ENCODE data around the gene TNN. TPM values are rescaled to one million over a fixed set of nuclear protein-coding genes. Genes with fewer than 3 reads are reported as not detected.
"Not testable (repeated sequence)": the region's sequence is repeated elsewhere in the genome, so short reads cannot be mapped to it uniquely, and the experiment has no call there.

The TNN gene
- total RNA-seq, 1 experiment from 2014 or later = not detected

GRCh38 chr1:175023043-175023921 is 44.4 kb upstream of the TNN start, which contains the start of gene MRPS14:
MRPS14 (minus strand) TSS chr1:175023425; CDS start chr1:175023408, 17 bp downstream.
- Histone ChIP-seq H4K20me1 (ENCODE audit: low read length) (no peaks in the 10 kb centered on the region), H3K27me3 (ENCODE audit: low read length) (no peaks in the 10 kb centered on the region), H3K9me2 (replicated peaks; ENCODE audit: low read length) (no peaks in the 10 kb centered on the region), H3K79me2 (ENCODE audit: low read length) (peaks cover 25% of the 10 kb centered on the region), H3K27ac (ENCODE audit: low read length) (peak within 1 kb of the TSS; percentile 45; the same call in 1 of the 2 replicates), H3K4me2 (ENCODE audit: low read length) (peak within 1 kb of the TSS; percentile 81), H3K4me3 (ENCODE audit: low read length) (peak within 1 kb of the TSS; percentile 97), H2AFZ (ENCODE audit: low read length) (peak within 1 kb of the TSS; percentile 100), H3K9ac (ENCODE audit: low read length) (peak within 1 kb of the TSS; percentile 93), H3K9me3 (ENCODE audit: low read length) (no peaks in the 10 kb centered on the region), H3F3A (ENCODE audit: low read length, unreplicated experiment) (no peaks in the 10 kb centered on the region), H3K4me1 (ENCODE audit: insufficient read depth, low read length) (no peaks in the 10 kb centered on the region), H3K36me3 (ENCODE audit: low read depth, low read length) (no peaks in the 10 kb centered on the region)
- ChIA-PET CTCF (interaction anchor here (0.6 to 1.2 kb wide), 2 partner anchors 24 to 102 kb away, joined by 4 to 7 read pairs; no protein-coding TSS in a partner anchor), POLR2A (ENCODE audit: unreplicated experiment) (interaction anchor here (0.6 to 0.9 kb wide), 6 partner anchors 29 to 938 kb away, joined by 3 to 4 read pairs (median 4); no protein-coding TSS in a partner anchor)
- TSS peak; percentile 88 for BruUV-seq (replicated peaks)
- ATAC-seq (peak; percentile 96), DNase-seq (peak; percentile 94)
- intact Hi-C loops (cut with micrococcal nuclease) = loop anchor here (1.0 kb wide), 1 partner anchor 24 kb away; the partner anchor contains the start of gene CACYBP
- TF ChIP-seq CTCF (conservative IDR thresholded peaks at IDR 0.05; ENCODE audit: low read depth, low read length) (no peak), EZH2phosphoT487 (IDR thresholded peaks at IDR 0.05; ENCODE audit: borderline replicate concordance, low read length) (no peak)

- H4K20me1 ChIP-seq (ENCODE audit: low read length); H3K36me3 ChIP-seq (ENCODE audit: low read depth, low read length); H3K9me2 ChIP-seq (replicated peaks; ENCODE audit: low read length); H3K4me1 ChIP-seq (ENCODE audit: insufficient read depth, low read length); H3K9me3 ChIP-seq (ENCODE audit: low read length); ATAC-seq; DNase-seq; H3K27me3 ChIP-seq (ENCODE audit: low read length); H3F3A ChIP-seq (ENCODE audit: low read length, unreplicated experiment): not testable (repeated sequence)
- Histone ChIP-seq H3K4me3 (ENCODE audit: low read length) (peak overlapping the region; percentile 97), H3K27ac (ENCODE audit: low read length) (peak overlapping the region; percentile 41; the same call in 1 of the 2 replicates), H3K4me2 (ENCODE audit: low read length) (peak overlapping the region; percentile 81), H3K9ac (ENCODE audit: low read length) (peak overlapping the region; percentile 93), H3K79me2 (ENCODE audit: low read length) (peaks cover 25% of the 10 kb centered on the region), H2AFZ (ENCODE audit: low read length) (peak overlapping the region; percentile 100)
- intact Hi-C loops (cut with micrococcal nuclease) = loop anchor here (1.0 kb wide), 1 partner anchor 25 kb away; the partner anchor contains the start of gene CACYBP
- ChIA-PET CTCF (interaction anchor here (1.2 kb wide), 1 partner anchor 101 kb away, joined by 7 read pairs; no protein-coding TSS in a partner anchor), POLR2A (ENCODE audit: unreplicated experiment) (interaction anchor here (0.6 kb wide), 3 partner anchors 28 to 937 kb away, joined by 3 to 4 read pairs (median 3); no protein-coding TSS in a partner anchor)
- BruUV-seq (replicated peaks) = TSS peak; percentile 99
Measured at GRCh38 chr1:175023922-175024242, 43.8 kb upstream of the TNN start.

- Histone ChIP-seq H3K36me3 (ENCODE audit: low read depth, low read length) (no peaks in the 10 kb centered on the region), H3K9me2 (replicated peaks; ENCODE audit: low read length) (no peaks in the 10 kb centered on the region), H3K9me3 (ENCODE audit: low read length) (no peaks in the 10 kb centered on the region), H3K4me1 (ENCODE audit: insufficient read depth, low read length) (peaks cover 8% of the 10 kb centered on the region), H4K20me1 (ENCODE audit: low read length) (no peaks in the 10 kb centered on the region), H3K79me2 (ENCODE audit: low read length) (peaks cover 25% of the 10 kb centered on the region), H2AFZ (ENCODE audit: low read length) (no peak overlapping the region), H3K27me3 (ENCODE audit: low read length) (no peaks in the 10 kb centered on the region), H3K9ac (ENCODE audit: low read length) (no peak overlapping the region), H3K4me3 (ENCODE audit: low read length) (no peak overlapping the region), H3K27ac (ENCODE audit: low read length) (no peak overlapping the region), H3K4me2 (ENCODE audit: low read length) (no peak overlapping the region), H3F3A (ENCODE audit: low read length, unreplicated experiment) (no peaks in the 10 kb centered on the region)
- DNase-seq (no peak), ATAC-seq (no peak)
- POLR2A ChIA-PET (ENCODE audit: unreplicated experiment) = no interaction called here
- intact Hi-C loops (cut with micrococcal nuclease) = loop anchor here (5.0 kb wide), 1 partner anchor 1188 kb away; no protein-coding TSS in a partner anchor
- CTCF ChIA-PET = no interaction called here
- TF ChIP-seq CTCF (conservative IDR thresholded peaks at IDR 0.05; ENCODE audit: low read depth, low read length) (no peak), EZH2phosphoT487 (IDR thresholded peaks at IDR 0.05; ENCODE audit: borderline replicate concordance, low read length) (no peak), EZH2 (IDR thresholded peaks at IDR 0.05; ENCODE audit: low read length, unreplicated experiment) (no peak)
- no TSS peak for BruUV-seq (replicated peaks)
Measured at GRCh38 chr1:175024773-175025172, 42.9 kb upstream of the TNN start.
